Measurements from ENCODE around the gene WNT2B.

WNT2B gene

GRCh38 chr1:112524251-112524650 is 15.5 kb downstream of the WNT2B start:
- H3K4me3 ChIP-seq (ENCODE audit: low read length) = no peak overlapping the region
- peak; percentile 67 for DNase-seq (ENCODE audit: low read depth)
- TF ChIP-seq CTCF (conservative IDR thresholded peaks at IDR 0.05; ENCODE audit: low read length) = no peak

- no peak for TF ChIP-seq CTCF (conservative IDR thresholded peaks at IDR 0.05; ENCODE audit: low read length)
- DNase-seq (ENCODE audit: low read depth) = no peak
- H3K4me3 ChIP-seq (ENCODE audit: low read length) = no peak overlapping the region
Observed at GRCh38 chr1:112524986-112525385, 16.2 kb downstream of the WNT2B start.

- no peak for TF ChIP-seq CTCF (conservative IDR thresholded peaks at IDR 0.05; ENCODE audit: low read length)
- no peak overlapping the region for H3K4me3 ChIP-seq (ENCODE audit: low read length)
- DNase-seq (ENCODE audit: low read depth) = peak; percentile 69
Observed at GRCh38 chr1:112527266-112528010, 18.7 kb downstream of the WNT2B start.

GRCh38 chr1:112528076-112528475 is 19.3 kb downstream of the WNT2B start:
- no peak for TF ChIP-seq CTCF (conservative IDR thresholded peaks at IDR 0.05; ENCODE audit: low read length)
- H3K4me3 ChIP-seq (ENCODE audit: low read length) = no peak overlapping the region
- no peak for DNase-seq (ENCODE audit: low read depth)

GRCh38 chr1:112529301-112529700 is 20.5 kb downstream of the WNT2B start:
- DNase-seq (ENCODE audit: low read depth) = no peak
- no peak for TF ChIP-seq CTCF (conservative IDR thresholded peaks at IDR 0.05; ENCODE audit: low read length)
- no peak overlapping the region for H3K4me3 ChIP-seq (ENCODE audit: low read length)

GRCh38 chr1:112530832-112531231 is 22.1 kb downstream of the WNT2B start:
- DNase-seq (ENCODE audit: low read depth) = no peak
- no peak for TF ChIP-seq CTCF (conservative IDR thresholded peaks at IDR 0.05; ENCODE audit: low read length)
- H3K4me3 ChIP-seq (ENCODE audit: low read length) = no peak overlapping the region

- DNase-seq (ENCODE audit: low read depth) = no peak
- TF ChIP-seq CTCF (conservative IDR thresholded peaks at IDR 0.05; ENCODE audit: low read length) = no peak
- no peak overlapping the region for H3K4me3 ChIP-seq (ENCODE audit: low read length)
Observed at GRCh38 chr1:112532064-112532463, 23.3 kb downstream of the WNT2B start.

Measured in AG10803 (cell line).